SK-N-MC (cell line): ENCODE results near the gene ZNF398.

Experiments used
- DNase-seq: peaks from one replicate; pipeline ENCODE4 v3.0.0-alpha.2; 2011; ENCODE audit warnings: low read depth, low spot score
- H3K27ac ChIP-seq: fragments of 200-600 bp; sonication (generic); 2 replicates; pipeline ENCODE4 v1.5.1; 2016; ENCODE audit warnings: mixed run types
- H3K36me3 ChIP-seq: fragments of 200-600 bp; sonication (generic); 2 replicates; pipeline ENCODE4 v1.6.1; 2017; ENCODE audit warnings: antibody characterized with exemption, low read length, mixed read lengths; ENCODE audit not compliant: insufficient read depth
- H3K4me3 ChIP-seq: fragments of 200-600 bp; sonication (generic); 2 replicates; pipeline ENCODE4 v1.5.1; 2016
- H3K9ac ChIP-seq: fragments of 200-600 bp; sonication (generic); 2 replicates; pipeline ENCODE4 v1.8.0; 2017; ENCODE audit warnings: mixed run types, mixed read lengths; ENCODE audit not compliant: insufficient read length
- H3K9me3 ChIP-seq: fragments of 200-600 bp; sonication (generic); 2 replicates; pipeline ENCODE4 v1.6.1; 2017; ENCODE audit warnings: low read depth, mild to moderate bottlenecking, antibody characterized with exemption, low read length, moderate library complexity, mixed read lengths
- EZH2 ChIP-seq: fragments of 200-600 bp; sonication (generic); IDR thresholded peaks from one replicate; pipeline ENCODE4 v1.6.1; 2017; ENCODE audit warnings: antibody characterized with exemption
- FOXP2 ChIP-seq: optimal IDR thresholded peaks from 2 replicates; pipeline ENCODE3; 2011; ENCODE audit warnings: mild to moderate bottlenecking, moderate library complexity; ENCODE audit not compliant: insufficient read depth; ENCODE audit errors: extremely low read length, control extremely low read depth
- POLR2AphosphoS5 ChIP-seq: IDR thresholded peaks from 2 replicates; pipeline ENCODE4 v1.6.1; 2012; ENCODE audit warnings: mild to moderate bottlenecking, low read depth, low read length, borderline replicate concordance

Gene ZNF398

GRCh38 chr7:149210551-149210950 is 63.3 kb downstream of the ZNF398 start:
- TF ChIP-seq POLR2AphosphoS5: no peak
- TF ChIP-seq FOXP2: no peak
- TF ChIP-seq EZH2: no peak
- no peak overlapping the region for H3K27ac ChIP-seq
- no peaks in the 10 kb centered on the region for H3K9me3 ChIP-seq
- no peak overlapping the region for H3K4me3 ChIP-seq
- DNase-seq: no peak
- H3K36me3 ChIP-seq: peaks cover 81% of the 10 kb centered on the region
- no peak overlapping the region for H3K9ac ChIP-seq

DNA sequence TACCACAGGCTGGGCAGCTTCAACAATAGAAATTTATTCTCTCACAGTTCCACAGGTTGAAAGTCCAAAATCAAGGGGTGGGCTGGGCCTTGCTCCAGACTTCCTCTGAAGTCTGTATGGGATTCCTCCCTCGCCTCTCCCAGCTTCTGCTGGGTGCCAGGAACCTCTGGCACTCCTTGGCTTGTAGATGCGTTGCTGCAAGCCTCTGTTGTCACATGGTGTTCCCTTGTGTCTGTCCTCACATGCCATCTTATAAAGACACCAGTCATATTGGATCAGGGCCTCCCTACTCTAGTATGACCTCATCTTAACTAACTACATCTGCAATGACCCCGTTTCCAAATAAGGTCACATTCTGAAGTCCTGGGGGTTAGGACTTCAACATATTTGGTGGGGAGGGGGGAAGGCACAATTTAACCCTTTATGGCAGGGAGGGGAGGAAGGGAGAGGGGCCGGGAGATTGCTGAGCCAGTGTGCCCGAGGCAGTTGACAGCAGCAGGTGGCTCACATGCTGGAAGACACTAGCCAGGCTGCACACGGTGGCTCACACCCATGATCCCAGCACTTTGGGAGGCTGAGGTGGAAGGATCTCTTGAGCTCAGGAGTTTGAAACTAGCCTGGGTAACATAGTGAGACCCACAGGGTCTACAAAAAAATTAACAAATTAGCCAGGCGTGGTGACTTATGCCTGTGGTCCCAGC is 66.9 kb downstream of the ZNF398 start:
- H3K9me3 ChIP-seq: no peaks in the 10 kb centered on the region
- no peak for TF ChIP-seq EZH2
- TF ChIP-seq FOXP2: no peak
- TF ChIP-seq POLR2AphosphoS5: no peak
- H3K9ac ChIP-seq: no peak overlapping the region
- H3K27ac ChIP-seq: no peak overlapping the region
- H3K4me3 ChIP-seq: no peak overlapping the region
- peaks cover 73% of the 10 kb centered on the region for H3K36me3 ChIP-seq
- DNase-seq: no peak

DNA sequence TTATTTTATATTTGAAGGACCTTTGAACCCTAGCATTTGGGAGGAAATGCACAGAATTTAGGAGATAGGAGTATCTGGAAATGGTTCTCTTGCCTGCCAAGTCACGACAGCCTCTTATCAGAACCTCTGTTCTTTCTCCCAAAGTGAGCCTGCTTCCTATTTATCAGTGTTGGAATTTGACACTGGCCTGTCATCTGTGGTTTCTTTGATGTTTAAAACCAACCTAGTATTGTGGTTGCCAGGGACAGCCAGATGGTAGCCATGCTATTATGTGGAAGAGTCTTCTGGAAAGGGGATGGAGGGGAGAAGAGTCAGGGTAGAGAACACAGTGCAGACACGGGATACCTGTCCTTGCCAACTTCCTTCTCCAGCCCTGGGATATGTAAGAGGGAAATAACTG is 69.1 kb downstream of the ZNF398 start:
- TF ChIP-seq EZH2 (no peak), POLR2AphosphoS5 (no peak), FOXP2 (no peak)
- H3K27ac ChIP-seq: no peak overlapping the region
- H3K9me3 ChIP-seq: no peaks in the 10 kb centered on the region
- no peak overlapping the region for H3K4me3 ChIP-seq
- H3K9ac ChIP-seq: no peak overlapping the region
- DNase-seq: no peak
- H3K36me3 ChIP-seq: peaks cover 56% of the 10 kb centered on the region

- Histone ChIP-seq H3K9ac (no peak overlapping the region), H3K27ac (no peak overlapping the region), H3K36me3 (peaks cover 47% of the 10 kb centered on the region)
These were observed 70.3 kb downstream of the ZNF398 start for GRCh38 chr7:149217570-149217969.

GRCh38 chr7:149218469-149219420 is 71.5 kb downstream of the ZNF398 start:
- DNase-seq: no peak
- no peak for TF ChIP-seq FOXP2
- no peak for TF ChIP-seq POLR2AphosphoS5
- no peak for TF ChIP-seq EZH2
- peaks cover 35% of the 10 kb centered on the region for H3K36me3 ChIP-seq
- H3K4me3 ChIP-seq: no peak overlapping the region
- H3K9ac ChIP-seq: no peak overlapping the region
- H3K9me3 ChIP-seq: no peaks in the 10 kb centered on the region
- no peak overlapping the region for H3K27ac ChIP-seq

More at GRCh38 chr7:149217570-149217969, 70.3 kb downstream of the ZNF398 start:
- Histone ChIP-seq H3K4me3 (no peak overlapping the region), H3K9me3 (no peaks in the 10 kb centered on the region)
- no peak for TF ChIP-seq EZH2
- no peak for TF ChIP-seq FOXP2
- no peak for TF ChIP-seq POLR2AphosphoS5
- no peak for DNase-seq

DNA sequence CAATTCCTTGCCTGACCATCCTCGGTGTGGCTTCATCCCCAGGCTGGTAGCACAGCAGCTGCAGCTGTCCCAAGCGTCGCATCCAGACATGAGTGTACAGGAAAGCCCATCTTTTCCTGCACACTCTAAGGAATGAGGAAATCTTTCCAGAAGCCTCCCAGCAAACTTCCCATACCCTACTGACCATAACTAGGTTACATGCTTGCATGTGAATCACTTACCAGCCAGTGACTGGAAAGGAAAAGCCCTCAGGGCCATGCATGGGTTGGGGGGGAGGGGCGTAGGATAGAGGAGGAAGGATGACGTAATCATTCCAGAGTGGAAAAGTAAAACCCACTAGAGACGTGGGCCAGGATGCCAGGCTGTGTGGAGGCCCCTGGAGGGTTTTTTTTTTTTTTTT is 73.3 kb downstream of the ZNF398 start:
- H3K36me3 ChIP-seq: peaks cover 21% of the 10 kb centered on the region; the same call in 1 of the 2 replicates

DNA sequence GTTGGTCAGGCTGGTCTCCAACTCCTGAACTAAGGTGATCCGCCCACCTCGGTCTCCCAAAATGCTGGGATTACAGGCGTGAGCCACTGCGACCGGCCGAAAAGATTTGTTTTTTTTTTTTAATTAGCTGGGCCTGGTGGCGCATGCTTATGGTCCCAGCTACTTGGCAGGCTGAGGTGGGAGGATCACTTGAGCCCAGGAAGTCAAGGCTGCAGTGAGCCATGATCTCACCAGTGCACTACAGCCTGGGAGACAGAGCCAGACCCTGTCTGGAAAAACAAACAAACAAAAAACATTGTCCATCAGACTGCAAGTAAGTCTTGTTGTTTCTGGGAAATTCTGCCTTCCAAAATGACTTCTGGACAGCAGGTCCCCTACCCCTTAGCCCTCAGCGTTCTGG is 75.9 kb downstream of the ZNF398 start:
- H3K36me3 ChIP-seq: peaks cover 8% of the 10 kb centered on the region; the same call in 1 of the 2 replicates
- no peak for DNase-seq
- H3K9me3 ChIP-seq: no peaks in the 10 kb centered on the region
- no peak for TF ChIP-seq EZH2
- no peak for TF ChIP-seq FOXP2
- no peak for TF ChIP-seq POLR2AphosphoS5
- H3K9ac ChIP-seq: no peak overlapping the region
- no peak overlapping the region for H3K4me3 ChIP-seq
- no peak overlapping the region for H3K27ac ChIP-seq

More for the DNA sequence above, 73.3 kb downstream of the ZNF398 start:
- no peak overlapping the region for H3K9ac ChIP-seq
- no peaks in the 10 kb centered on the region for H3K9me3 ChIP-seq
- H3K4me3 ChIP-seq: no peak overlapping the region
- 0 out of 2 replicates have a peak overlapping the region, but pooled peaks have one; percentile 54 for H3K27ac ChIP-seq
- DNase-seq: no peak
- TF ChIP-seq FOXP2 (no peak), EZH2 (no peak), POLR2AphosphoS5 (no peak)

DNA sequence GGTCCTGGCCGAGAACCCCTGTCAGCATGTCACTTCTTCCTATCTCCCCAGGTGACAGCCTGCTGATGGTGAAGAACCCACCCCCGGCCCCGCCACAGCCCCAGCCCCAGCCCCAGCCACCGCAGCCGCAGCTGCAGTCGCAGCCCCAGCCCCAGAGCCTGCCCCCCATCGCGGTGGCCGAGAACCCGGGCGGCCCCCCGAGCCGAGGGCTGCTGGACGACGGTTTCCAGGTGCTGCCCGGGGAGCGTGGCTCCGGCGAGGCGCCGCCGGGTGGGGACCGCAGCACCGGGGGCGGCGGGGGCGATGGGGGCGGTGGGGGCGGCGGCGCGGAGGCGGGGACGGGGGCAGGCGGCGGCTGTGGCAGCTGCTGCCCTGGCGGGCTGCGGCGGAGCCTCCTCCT is 76.5 kb downstream of the ZNF398 start:
- Histone ChIP-seq H3K9me3 (no peaks in the 10 kb centered on the region), H3K9ac (no peak overlapping the region), H3K36me3 (peaks cover 5% of the 10 kb centered on the region; the same call in 1 of the 2 replicates), H3K4me3 (no peak overlapping the region), H3K27ac (no peak overlapping the region)
- TF ChIP-seq FOXP2 (no peak), EZH2 (no peak), POLR2AphosphoS5 (no peak)
- DNase-seq: no peak
